Lower leg skin (tissue), 4 donors: ENCODE data around the gene BRSK1. TPM values are rescaled to one million over a fixed set of nuclear protein-coding genes. Genes with fewer than 3 reads are reported as not detected.

Source experiments
- DNase-seq, 2 donors: peaks; one replicate each; pipeline ENCODE4 v3.0.0-alpha.2; 2019; ENCODE audit warnings: low spot score in 2 of 2
- H3K4me3 ChIP-seq: fragments of 200-600 bp; sonication (generic); 2 replicates; pipeline ENCODE4 v1.5.1; 2017; ENCODE audit warnings: mild to moderate bottlenecking, low read depth; ENCODE audit not compliant: poor library complexity, severe bottlenecking
- CTCF ChIP-seq, 3 donors: fragments of 450-650 bp; IDR thresholded peaks; one replicate each; pipeline ENCODE4 v1.5.1; 2016; ENCODE audit warnings: antibody characterized with exemption in 3 of 3, mild to moderate bottlenecking in 3 of 3, moderate library complexity in 2 of 3
- POLR2A ChIP-seq, 2 donors: fragments of 450-650 bp; IDR thresholded peaks; one replicate each; pipeline ENCODE4 v1.6.1; 2016 to 2017; ENCODE audit warnings: antibody characterized with exemption in 2 of 2, mild to moderate bottlenecking in 1 of 2, moderate library complexity in 1 of 2
- WGBS, 2 donors: methylation state at CpG; one replicate each; pipeline ENCODE4 v1.1.5; 2018; 5-methylcytosine and 5-hydroxymethylcytosine counted together
- intact Hi-C: fragments of 100-400 bp; cut with DNase I; formaldehyde crosslinking; loops from one replicate; pipeline ENCODE4 v1.15.0; 2023; ENCODE audit warnings: low total_unique reads
- total RNA-seq, 4 donors: library from RNA; depleted of rRNA; stranded (reverse); fragments of >200 nt; gene quantifications; one replicate each; pipeline ENCODE4 v1.1.0, GENCODE V29; 2016

BRSK1 gene
- total RNA-seq, 4 donors from 2014 or later = 0.44 to 4.6 TPM; not detected in 2

GRCh38 chr19:55348317-55349034 lies 64.7 kb downstream of the BRSK1 start:
- 77 to 78% methylated on average over 22 of the region's 22 CpGs for WGBS, 2 donors
- TF ChIP-seq CTCF (IDR thresholded peaks at IDR 0.05) (no peak), POLR2A (IDR thresholded peaks at IDR 0.05) (no peak)
- intact Hi-C loops = no loop called here
- no peak overlapping the region for H3K4me3 ChIP-seq
- DNase-seq = no peak

GRCh38 chr19:55350620-55351315 lies 67.0 kb downstream of the BRSK1 start:
- TF ChIP-seq CTCF (IDR thresholded peaks at IDR 0.05) = no peak
- TF ChIP-seq POLR2A (IDR thresholded peaks at IDR 0.05) = no peak
- 67 to 71% methylated on average over 11 of the region's 11 CpGs for WGBS, 2 donors

GRCh38 chr19:55352040-55352439 lies 68.2 kb downstream of the BRSK1 start:
- intact Hi-C loops = no loop called here
- WGBS, 2 donors = 49 to 87% methylated on average over 6 of the region's 6 CpGs
- H3K4me3 ChIP-seq = no peak overlapping the region
- TF ChIP-seq CTCF (IDR thresholded peaks at IDR 0.05) = no peak
- no peak for TF ChIP-seq POLR2A (IDR thresholded peaks at IDR 0.05)
- no peak for DNase-seq

More at GRCh38 chr19:55350620-55351315, 67.0 kb downstream of the BRSK1 start:
- H3K4me3 ChIP-seq = no peak overlapping the region
- DNase-seq = no peak
- intact Hi-C loops = no loop called here

- no peak for DNase-seq
- WGBS, 2 donors = 71 to 75% methylated on average over 23 to 25 of the region's 25 CpGs
- H3K4me3 ChIP-seq = no peak overlapping the region
- TF ChIP-seq CTCF (IDR thresholded peaks at IDR 0.05) (no peak), POLR2A (IDR thresholded peaks at IDR 0.05) (no peak)
- intact Hi-C loops = no loop called here
Observed at GRCh38 chr19:55352549-55353145, 68.8 kb downstream of the BRSK1 start.

GRCh38 chr19:55353356-55353802 lies 69.6 kb downstream of the BRSK1 start:
- no peak for TF ChIP-seq POLR2A (IDR thresholded peaks at IDR 0.05)
- TF ChIP-seq CTCF (IDR thresholded peaks at IDR 0.05) = no peak
- intact Hi-C loops = no loop called here
- WGBS, 2 donors = 5 to 15% methylated on average over 23 to 24 of the region's 24 CpGs
- no peak overlapping the region for H3K4me3 ChIP-seq
- DNase-seq = no peak
